Adipose tissue (tissue), 3 donors: ENCODE results near the gene AHDC1. TPM values are rescaled to one million over a fixed set of nuclear protein-coding genes. Genes with fewer than 3 reads are reported as not detected.
"Not testable (repeated sequence)": the region's sequence is repeated elsewhere in the genome, so short reads cannot be mapped to it uniquely, and the experiment has no call there.

Experiments
- H3K27ac ChIP-seq: one replicate; pipeline ENCODE4 v1.5.1; 2013; ENCODE audit warnings: low read depth, low read length
- WGBS, 3 donors: extraction: QIAGEN DNeasy Blood & Tissue Kit; methylation state at CpG; one replicate each; pipeline ENCODE4 v1.1.7; 2013; 5-methylcytosine and 5-hydroxymethylcytosine counted together
- polyA plus RNA-seq, 3 donors: library from polyadenylated mRNA; stranded (reverse); fragments of 200-250 nt; gene quantifications; one replicate each; pipeline ENCODE4 v1.2.3, GENCODE V29; 2013
- donor health status: healthy with polysubstance abuse.
- donor health status: Bipolar disorder and iron deficiency.
- donor health status: healthy.

The AHDC1 gene
- polyA plus RNA-seq, 3 donors = 8.6 to 12.6 (median 9.0) TPM

DNA sequence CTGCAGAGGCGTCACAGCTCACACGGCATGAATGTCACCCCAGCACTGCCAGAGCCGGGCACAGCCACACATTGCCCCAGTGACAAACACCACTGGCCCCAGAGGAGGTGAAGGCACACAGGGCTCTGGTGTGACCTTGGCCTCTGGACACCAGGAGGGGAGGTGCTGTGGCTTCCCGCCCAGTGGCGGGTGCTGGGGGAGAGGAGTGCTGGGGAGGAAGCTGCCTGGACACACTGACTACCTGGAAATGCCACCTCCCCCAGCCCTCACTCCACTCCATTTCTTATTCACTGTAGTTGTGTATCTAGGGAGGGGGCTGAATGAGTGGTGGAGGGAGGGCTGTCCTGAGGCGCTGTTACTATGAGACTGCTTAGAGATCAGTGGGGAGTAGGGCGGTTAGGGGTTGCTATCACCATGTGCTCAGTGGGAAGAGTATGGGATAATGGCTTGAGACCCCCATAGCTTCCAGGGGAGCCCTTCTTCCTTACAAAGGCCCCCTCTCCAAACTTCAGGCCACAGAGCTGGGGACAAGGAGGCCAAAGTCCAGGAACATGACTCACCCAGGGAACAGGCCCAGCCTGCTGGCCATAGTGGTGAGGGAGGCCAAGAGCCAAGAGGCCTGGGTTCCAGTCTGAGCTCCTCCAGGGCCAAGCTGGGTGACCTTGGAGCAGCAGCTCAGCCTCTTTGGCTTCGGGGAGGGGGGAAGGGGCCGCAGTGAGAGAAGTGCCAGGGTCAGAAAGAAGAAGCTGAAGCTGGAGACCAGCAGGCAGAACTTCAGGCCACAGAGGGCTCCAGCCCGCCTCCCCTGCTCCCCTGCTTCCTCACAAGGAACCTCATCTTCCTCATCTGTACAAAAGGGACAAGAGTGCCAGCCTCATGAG lies 40.1 kb downstream of the AHDC1 start:
- peak overlapping the region; percentile 44 for H3K27ac ChIP-seq
- 22 to 53% (median 46%) methylated on average over 10 of the region's 10 CpGs for WGBS, 3 donors

DNA sequence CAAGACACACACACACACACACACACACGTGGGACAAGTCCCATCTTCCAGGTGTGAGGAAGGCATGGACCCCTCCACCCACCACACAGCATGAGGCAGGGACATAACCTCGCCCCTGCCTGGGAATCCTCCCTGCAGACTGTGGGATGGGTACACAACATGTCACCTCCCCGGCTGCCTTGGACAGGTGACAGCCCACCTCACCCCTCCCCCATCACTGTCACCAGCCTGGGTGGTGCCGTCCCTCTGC lies 40.7 kb downstream of the AHDC1 start:
- peak overlapping the region; percentile 44 for H3K27ac ChIP-seq
- 33 to 63% (median 47%) methylated on average over 4 of the region's 4 CpGs for WGBS, 3 donors

DNA sequence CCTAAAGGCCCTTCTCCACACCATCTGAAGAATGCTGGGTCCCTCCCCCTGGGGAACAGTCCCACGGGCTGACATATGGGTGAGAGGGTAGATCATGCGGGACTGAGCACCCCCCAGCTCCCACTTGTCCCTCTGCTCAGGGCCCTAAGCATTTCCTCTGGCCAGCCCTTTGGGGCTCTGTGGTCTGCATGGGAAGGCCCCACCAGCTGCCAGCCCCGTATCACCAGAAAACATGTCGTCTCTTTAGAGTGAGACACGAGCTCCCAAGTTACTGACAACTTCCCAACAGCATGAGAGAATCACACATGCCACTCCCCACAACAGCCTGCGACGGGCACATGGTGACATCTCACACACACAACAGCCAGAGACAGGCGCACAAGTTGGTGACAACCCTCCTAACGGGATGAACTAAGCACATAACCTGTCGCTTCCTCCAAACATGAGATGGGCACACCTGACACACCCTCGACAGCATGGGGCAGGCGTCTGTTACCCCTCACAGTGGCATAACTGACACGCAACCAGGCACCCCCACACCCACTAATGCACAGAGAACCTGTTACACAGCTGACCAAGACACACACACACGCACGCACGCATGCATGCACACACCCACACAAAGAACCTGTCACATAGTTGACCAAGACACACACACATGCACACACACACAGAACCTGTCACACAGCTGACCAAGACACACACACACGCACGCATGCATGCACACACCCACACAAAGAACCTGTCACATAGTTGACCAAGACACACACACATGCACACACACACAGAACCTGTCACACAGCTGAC lies 41.2 kb downstream of the AHDC1 start:
- 66 to 70% (median 69%) methylated on average over 18 of the region's 18 CpGs for WGBS, 3 donors

DNA sequence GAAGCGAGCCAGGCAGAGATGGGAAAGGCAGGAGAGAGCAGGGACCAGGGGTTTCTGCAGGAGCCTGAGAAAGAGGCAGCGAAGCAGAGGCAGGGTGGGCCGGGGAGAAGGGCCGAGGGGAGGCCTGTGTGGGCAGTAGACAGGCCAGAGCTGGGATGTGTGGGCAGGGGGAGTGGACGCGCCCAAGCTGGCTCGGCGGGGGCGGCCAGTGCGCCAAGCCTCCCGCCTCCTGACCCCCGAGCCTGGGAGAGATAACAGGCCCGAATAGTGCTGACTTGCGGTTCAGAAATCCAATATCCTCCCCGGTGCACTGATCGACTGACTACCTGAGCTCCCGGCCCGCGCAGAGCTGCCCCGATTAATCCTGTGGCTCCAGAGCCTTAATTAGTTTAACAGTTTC lies 41.9 kb downstream of the AHDC1 start:
- 56 to 72% (median 59%) methylated on average over 18 to 20 of the region's 20 CpGs for WGBS, 3 donors

More for the DNA sequence above, 41.2 kb downstream of the AHDC1 start:
- no peak overlapping the region for H3K27ac ChIP-seq

DNA sequence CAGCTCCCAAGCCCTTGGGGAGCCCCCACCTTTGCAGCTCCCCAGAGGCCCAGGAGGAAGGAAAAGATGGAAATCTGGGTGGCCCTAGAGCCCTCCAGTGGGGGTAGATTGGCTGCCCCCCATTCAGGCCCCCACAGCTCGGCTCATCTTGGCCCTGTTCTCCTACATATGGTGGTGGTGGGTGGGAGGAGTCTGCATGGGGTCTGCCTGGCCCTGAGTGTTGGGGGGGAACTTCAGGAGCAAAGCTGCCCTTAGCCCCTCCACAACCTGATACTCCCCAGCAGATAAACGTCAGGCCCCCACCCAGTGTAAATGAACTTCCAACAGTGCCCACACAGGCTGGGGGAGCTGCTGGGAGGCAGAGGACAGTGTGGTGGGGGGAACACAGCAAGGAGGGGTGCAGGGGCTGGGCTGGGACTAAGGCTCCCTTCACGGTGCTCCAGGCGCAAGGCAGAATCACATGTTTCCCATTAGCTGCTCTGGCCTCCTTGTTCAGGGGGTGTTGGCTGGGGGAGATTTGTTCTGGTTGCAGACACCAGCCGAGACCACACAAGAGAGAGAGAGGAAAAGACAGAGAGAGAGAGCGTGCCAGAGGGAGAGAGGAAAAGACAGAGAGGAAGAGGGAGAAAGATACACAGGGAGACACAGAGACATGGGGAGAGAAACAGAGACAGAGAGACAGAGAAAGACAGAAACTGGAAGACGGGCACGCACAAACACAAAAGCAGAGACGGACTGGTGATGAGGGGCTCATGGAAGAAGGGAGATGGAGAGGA lies 42.6 kb downstream of the AHDC1 start:
- WGBS, 3 donors = 39 to 77% (median 41%) methylated on average over 9 of the region's 9 CpGs
- H3K27ac ChIP-seq = no peak overlapping the region

More for the DNA sequence above, 41.9 kb downstream of the AHDC1 start:
- no peak overlapping the region for H3K27ac ChIP-seq

DNA sequence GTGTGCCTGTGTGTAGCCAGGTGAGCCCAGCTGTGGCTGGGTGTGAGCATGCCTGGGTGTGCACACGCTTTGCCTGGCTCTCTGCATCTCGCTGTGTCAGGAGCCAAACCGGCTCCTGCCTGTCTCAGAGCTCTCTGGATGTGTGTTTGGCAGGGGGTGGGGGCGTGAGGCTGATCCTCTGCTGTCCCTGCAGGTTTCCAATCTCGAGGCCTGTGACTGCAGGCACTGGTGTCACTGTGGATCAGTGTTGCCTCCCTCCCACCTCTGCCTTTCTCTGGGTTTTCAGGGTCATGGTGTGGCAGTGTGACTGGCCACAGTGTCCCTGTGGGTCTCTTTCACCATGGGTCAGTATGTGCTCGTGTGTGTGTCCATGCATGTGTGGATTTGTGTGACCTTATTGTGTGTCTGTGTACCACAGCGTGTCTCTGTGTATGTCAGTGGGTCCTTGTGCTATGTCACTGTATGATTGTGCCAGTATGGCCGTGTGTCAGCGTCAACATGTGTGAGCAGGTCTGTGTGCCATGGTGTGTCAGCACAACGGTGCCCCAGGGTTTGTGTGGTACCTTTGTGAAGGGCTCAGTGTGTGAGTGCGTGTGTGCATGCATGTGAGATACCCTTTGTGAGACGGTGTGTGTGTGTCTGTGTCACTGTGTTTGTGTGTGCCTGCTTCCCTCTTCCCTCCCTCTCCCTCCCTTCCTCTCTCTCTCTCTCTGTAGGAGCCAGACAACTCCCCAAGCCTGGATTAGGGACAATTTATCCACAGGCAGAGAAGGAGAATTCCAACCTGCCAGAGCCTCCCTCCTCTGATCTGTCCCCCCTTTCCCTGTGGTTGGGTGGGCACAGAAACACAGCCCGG lies 43.4 kb downstream of the AHDC1 start:
- 54 to 62% (median 62%) methylated on average over 13 of the region's 13 CpGs for WGBS, 3 donors
- H3K27ac ChIP-seq = no peak overlapping the region

DNA sequence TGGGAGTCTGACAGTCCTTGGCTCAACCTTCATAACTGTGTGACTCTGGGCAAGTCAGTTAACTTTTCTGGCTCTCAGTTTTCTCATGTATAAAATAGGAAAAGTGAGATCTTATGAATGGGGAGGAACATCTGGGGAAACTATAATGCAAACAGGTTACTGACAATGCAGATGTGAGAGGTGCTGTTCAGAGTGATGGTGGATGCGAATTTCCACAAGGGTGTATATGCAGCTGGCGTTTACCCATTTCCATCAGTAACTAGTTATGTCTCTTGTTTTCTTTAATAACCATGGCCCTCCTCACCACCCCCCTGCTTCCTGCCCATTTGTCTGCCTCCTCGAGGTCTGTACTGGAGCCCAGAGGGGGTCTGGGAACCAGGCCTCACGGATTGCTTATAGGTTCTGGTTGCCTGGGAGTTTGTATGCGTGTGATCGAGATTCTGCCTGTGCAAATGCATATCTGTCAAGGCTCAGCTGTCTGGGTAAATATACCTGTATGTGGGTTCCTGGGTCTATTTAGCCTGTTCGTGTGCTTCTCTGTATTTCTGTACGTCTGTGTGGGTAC lies 44.4 kb downstream of the AHDC1 start:
- 76 to 80% (median 79%) methylated on average over 8 of the region's 8 CpGs for WGBS, 3 donors
- no peak overlapping the region for H3K27ac ChIP-seq

DNA sequence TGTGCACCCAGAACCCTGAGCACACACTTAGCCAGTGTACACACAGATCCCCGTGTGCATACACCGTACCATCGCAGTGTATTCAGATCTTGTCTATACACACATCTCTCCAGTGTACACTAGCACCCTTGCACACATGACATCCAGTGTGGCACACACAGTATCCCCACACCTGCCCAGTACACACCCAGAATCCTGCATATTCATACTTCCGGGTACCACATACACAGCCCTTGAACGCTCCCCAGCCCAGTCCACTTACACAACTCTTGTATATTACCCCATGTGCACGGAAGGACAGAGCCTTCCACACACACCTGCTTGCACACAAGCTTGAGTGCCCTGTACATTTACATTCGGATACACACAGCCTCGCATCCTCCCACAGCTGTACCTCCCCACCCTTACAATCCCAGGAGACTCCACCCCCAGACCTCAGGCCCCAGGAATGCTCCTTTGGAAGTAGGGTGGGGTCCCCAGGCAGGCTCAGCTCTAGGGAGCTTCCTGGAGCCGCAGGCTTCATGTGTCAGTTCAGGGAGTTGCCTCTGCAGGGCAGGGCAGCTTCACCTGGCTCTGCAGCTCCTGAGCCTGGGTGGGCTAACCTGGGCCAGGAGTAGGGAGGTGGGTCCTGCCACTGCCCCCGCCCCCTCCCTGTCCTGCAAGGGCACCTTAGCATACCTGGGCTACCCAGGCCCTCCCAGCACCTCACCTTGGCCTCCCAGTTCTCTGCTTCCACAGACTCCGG lies 46.2 kb downstream of the AHDC1 start:
- no peak overlapping the region for H3K27ac ChIP-seq
- 41 to 55% (median 49%) methylated on average over 11 of the region's 11 CpGs for WGBS, 3 donors

DNA sequence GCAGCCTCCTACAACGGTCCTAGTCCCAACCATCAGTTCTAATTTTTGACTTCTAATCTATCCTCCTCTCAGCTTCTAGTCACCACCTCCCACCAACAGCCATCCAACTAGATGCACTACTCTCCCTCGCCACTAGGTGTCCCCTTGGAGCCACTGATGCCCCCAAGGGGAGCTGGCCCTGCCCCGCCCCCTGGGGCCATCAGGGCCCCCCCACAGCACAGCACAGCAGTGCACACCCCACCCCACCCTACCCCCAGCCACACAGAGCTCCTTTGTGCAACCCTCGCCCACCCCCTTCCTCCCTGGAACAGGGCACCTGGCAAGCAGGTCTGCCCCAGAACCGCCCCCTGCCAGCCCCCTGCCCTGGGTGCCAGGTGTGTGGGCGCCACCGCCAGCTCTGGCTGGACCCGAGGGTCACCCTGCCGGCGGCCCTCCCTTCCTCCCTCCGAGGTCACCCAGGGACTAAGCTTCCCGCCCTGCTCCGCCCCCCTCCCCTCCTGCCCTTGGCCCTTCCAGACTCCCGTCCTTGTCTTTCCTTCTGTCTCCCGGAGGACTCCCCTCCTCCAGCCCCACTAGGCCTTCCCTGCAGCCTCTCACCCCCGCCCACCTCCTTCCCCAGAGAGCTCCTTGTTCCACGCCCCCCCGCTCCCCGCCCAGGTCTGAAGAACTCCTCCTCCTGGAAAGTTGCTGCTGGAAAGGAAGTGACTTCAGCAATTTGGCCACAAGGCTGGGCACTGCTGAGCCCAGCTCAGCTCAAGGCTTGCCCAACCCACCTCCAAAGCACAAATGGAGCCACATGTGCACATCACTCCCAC lies 47.0 kb downstream of the AHDC1 start:
- H3K27ac ChIP-seq = no peak overlapping the region
- WGBS, 3 donors = 1 to 5% (median 5%) methylated on average over 18 to 19 of the region's 19 CpGs

DNA sequence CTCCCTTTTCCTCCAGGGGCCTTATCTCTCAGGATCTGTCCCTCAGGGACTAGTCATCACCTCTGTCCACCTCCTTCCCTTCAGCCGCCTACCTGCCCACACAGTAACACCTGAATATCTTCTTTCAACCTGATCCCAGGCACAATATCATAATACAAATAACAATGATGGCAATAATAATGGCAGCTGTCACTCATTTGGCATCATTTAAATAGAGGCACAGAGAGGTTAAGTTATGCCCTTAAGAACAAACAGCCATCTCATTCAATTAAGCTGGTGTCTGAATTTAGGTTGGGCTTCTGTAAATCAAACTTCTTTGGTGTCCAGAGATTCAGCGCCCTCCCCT lies 47.5 kb downstream of the AHDC1 start:
- 44 to 51% (median 46%) methylated on average over 2 of the region's 2 CpGs for WGBS, 3 donors
- no peak overlapping the region for H3K27ac ChIP-seq

DNA sequence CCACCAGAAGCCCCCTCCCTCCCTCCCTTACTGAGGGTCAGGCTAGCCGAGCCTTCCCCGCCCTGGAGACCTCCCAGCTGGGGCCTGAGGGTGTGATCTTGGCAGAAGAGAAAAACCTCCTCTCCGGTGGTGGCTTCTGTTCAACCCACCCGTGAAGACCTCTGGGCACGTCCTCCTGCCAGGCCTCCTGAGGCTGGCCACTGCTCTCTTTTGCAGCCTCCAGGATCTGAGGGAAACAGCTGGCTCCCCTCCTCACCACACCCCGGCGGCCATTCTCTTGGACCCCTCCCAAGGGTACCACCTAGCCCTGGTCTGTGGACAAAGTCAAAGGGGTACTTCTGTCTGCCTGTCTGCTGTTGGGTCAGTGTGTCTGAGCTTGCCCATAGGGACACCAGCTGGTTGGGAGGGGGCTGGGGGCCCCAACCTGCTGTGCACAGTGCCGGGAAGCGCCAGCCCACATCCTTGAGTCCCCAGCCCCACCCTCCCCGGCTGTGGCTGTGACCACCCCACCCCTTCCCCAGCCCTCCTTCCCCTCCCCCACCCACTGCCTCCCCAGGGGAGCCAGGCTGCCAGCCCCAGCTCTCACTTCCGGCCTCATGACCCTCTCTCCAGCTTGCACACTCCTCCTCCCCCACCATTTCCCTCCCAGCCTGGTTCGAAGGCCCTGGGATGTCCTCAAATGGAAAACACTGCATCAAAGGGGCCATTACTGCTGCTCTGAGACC lies 48.1 kb downstream of the AHDC1 start:
- no peak overlapping the region for H3K27ac ChIP-seq
- 7 to 44% (median 11%) methylated on average over 7 to 12 of the region's 12 CpGs for WGBS, 3 donors

DNA sequence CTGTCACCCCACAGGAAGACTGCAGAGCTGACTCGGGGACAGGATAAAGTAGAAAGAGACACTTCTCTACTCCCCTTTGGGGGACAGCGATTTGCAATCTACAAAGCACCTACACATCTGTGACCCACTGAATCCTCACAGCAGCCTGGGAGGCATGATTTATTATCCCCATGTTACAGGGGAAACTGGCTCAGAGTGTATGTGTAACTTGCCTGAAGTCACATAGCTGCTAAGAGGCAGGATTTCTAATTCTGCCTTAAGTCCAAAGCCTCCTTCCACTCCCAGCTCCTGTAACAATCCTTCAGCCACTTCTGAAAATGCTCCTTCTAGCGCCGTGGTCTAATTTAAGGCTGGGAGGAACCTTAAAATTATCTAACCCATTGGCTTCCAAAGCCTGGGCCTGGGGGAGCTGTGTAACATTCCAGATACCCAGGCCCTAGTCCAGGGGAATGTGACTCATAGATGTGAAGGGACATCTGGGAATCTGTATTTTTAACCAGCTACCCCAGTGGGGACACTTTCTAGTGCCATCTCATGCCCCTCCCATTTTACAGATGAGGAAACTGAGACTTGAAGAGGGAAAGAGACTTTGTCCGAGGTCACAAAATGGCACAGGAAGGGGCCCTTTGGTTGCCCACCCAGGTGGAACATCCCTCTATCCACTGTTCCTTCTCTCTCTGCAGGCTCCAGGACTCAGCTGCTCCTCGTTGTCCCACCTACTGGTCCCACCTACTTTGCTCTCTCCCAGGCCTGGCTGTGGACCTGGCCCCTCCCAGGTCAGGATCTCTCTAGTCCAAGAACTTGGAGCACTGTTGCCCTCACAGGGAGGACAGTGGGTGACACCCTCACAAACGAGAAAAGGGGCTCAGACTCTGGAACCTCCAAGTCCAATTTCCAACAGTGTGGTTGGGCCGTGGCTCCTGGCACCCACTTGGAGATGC lies 48.9 kb downstream of the AHDC1 start:
- 38 to 70% (median 46%) methylated on average over 8 of the region's 8 CpGs for WGBS, 3 donors
- no peak overlapping the region for H3K27ac ChIP-seq

DNA sequence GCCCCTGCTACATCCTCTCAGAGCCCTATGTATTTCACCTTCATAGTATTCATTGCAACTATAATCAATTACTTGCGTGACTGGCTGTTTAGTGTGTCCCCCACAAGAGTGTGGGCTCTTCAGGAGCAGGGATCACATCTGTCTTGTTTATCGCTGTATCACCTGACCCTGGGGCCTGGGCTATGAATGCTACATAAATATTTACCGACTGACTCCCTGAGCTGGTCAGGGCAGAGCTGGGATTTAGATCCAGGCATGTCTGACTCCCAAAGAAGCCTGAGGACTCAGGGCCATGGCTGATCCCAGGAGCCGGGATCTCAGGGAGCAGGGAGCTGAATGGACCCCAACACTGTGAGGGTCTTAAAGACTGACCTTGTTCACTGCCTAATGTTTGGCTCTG lies 49.7 kb downstream of the AHDC1 start:
- no peak overlapping the region for H3K27ac ChIP-seq
- WGBS, 3 donors = 61 to 83% (median 78%) methylated on average over 4 of the region's 4 CpGs

DNA sequence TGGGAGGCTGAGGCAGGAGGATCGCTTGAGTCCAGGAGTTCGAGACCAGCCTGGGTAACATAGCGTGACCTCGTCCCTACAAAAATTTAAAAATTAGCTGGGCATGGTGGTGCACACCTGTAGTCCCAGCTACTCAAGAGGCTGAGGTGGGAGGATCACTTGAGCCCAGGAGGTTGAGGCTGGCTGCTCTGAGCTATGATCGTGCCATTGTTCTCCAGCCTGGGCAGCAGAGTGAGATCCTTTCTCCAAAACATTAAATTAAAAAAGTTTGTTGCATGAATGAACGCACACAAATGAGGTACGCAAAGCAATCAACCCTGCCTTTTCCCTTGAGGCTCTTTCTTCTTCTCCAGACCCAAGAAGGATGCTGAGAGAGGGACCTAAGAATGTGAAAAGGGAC lies 50.1 kb downstream of the AHDC1 start:
- WGBS, 3 donors = 93 to 96% (median 93%) methylated on average over 7 of the region's 7 CpGs
- H3K27ac ChIP-seq = not testable (repeated sequence)

DNA sequence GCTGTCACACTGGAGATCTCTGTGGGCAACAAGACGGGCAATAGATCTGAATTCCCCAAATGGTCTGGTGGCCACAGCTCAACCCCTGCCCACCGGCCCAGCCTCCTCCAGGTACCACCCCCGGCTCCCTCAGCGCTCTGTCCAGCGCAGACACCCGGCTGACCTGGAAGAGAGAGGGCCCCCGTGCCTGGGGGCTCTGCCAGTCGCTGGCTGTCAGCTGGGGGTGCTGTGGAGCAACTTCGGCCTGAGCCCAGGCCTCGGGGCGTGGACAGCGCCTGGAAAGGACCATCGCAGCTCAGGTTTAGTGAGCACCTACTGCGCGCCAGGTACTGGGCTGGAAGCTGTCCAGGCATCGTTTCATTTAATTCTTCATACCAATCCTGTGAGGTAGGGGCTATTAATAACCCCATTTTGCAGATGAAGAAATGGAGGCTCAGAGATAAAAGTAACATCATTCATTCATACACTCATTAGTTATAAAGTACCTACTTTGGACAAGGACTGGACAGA lies 51.0 kb downstream of the AHDC1 start:
- WGBS, 3 donors = 87 to 91% (median 90%) methylated on average over 16 of the region's 16 CpGs
- no peak overlapping the region for H3K27ac ChIP-seq
